Fibroblast of skin of left quadriceps (primary cell): Measurements from ENCODE around the gene ADAM8.
"Not testable (repeated sequence)": the region's sequence is repeated elsewhere in the genome, so short reads cannot be mapped to it uniquely, and the experiment has no call there.

Source experiments
- DNase-seq, 2 experiments: peaks; one replicate each; pipeline ENCODE4 v3.0.0-alpha.2; 2013; ENCODE audit warnings: low read depth in 2 of 2

ADAM8 gene

DNA sequence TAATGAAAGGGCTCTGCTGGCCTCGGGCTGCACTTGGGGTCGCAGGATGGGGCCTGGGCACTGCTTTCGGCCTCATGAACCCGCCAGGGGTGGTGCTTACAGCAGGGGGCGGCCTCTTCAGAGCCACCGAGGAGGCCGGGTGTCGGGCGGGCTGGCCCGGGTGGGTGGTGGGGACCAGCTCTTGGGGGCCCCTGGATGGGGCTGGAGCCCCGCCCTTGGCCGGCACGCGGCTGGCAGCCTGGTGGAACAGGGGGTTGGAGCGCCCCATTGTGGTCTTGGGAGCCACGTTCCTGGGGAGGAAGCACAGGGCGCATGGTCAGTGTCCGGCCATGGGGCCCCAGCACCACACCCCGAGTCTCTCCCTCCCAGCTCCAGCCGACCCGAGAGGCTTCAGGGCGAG, 8.8 kb downstream of the ADAM8 start:
- DNase-seq: no peak

DNA sequence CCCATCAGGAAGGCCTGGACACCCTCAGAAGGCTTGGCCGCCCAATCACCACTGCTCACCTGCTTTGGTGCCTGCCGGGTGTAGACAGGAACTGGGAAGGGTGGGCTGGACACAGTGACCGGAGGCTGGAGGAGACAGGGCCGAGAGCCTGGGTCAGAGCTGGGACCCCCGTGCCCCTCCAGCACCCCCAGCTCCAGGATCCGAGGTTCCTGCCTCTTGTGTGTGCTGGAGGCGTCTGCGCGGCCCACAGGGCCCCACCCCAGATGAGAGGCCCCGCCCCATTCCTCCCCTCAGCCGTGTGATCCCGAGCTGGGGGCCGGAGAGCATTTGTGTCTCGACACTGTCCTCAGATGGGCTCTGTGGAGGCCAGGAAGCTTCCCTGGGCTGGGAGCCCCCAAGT, 9.4 kb downstream of the ADAM8 start:
- DNase-seq: no peak

DNA sequence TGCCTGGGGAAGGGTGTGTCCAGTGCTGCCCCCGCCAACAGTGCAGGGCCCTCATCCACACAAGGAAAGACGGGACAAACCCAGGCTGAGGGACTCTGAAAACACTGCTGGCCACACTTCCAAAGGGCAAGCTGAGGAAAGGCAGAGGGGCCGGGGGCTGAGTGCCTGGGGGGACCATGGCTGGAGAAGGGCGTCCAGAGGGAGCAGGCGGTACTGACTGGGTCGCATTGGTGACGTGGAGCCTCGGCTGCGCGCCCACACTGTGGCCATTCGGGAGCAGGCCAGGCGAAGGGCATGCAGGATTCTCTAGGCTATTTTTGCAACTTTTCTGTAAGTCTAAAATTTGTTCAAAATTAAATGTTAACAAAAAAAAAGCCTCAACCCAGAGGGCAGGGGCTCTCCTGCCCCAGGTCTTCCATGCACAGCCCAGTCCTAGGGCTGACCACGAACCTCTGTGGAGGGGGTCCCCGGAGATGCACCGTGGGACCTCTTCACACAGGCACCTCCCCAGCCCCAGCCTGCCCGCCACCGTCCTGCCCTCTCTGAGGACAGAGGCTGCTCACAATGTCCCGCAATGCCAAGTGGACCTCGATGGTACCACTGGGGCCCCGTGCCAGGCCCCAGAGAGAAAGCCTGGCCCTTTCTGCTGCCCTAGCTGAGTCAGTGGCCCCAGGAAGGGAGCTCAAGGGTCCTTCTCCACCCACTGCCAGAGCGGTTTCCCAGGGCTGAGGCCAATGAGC, 10.4 kb downstream of the ADAM8 start:
- no peak for DNase-seq

GRCh38 chr10:133265052-133265451, 11.6 kb downstream of the ADAM8 start:
- DNase-seq: not testable (repeated sequence)

GRCh38 chr10:133264461-133264860, 12.2 kb downstream of the ADAM8 start:
- no peak for DNase-seq

DNA sequence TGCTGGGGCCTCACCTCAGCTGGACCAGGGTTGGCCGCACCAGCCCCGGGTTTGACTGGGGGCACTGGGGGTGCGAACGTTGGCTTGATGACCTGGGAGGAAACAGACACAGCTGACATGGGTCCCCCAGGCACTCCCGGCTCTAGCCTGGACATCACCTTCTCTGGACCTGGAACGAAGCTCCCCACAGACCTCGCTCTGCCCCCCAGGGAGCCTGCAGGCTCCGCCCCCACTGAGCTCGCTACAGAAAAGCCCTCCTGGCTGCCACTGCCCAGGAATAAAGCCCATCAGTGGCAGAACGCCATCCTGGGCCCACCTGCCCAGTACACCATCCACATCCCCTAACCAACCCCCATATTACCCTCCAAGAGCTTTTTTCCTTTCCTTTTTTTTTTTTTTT, 13.0 kb downstream of the ADAM8 start:
- DNase-seq: no peak

- DNase-seq: no peak
These were observed 14.0 kb downstream of the ADAM8 start for GRCh38 chr10:133262696-133263095.

DNA sequence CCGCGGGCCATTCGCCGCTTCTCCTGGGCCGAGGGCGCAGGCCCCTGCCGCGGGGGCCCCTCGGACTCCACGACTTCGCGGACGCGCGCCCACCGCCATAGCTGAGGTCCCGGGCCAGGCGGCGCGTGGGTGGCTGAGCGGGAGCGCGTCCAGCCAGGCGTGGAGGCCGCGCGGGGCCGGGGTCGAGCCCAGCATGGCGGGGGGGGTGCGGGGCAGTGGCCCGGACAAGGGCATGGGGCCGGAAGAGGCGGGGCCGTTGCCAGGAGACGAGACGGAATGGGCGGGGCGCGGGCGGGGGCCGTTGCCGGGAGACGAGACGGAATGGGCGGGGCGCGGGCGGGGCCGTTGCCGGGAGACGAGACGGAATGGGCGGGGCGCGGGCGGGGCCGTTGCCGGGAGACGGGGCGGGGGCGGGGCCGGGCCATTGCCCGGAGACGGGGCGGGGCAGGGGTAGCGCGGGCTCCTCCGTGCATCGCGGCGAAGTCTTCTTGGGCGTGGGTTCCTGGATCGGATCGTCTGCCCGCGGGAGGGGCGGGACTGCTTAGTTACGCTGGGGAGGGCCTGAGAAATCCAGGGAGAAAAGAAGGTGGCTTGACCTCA, 14.8 kb downstream of the ADAM8 start:
- peak; percentile 20 to 33 for DNase-seq

DNA sequence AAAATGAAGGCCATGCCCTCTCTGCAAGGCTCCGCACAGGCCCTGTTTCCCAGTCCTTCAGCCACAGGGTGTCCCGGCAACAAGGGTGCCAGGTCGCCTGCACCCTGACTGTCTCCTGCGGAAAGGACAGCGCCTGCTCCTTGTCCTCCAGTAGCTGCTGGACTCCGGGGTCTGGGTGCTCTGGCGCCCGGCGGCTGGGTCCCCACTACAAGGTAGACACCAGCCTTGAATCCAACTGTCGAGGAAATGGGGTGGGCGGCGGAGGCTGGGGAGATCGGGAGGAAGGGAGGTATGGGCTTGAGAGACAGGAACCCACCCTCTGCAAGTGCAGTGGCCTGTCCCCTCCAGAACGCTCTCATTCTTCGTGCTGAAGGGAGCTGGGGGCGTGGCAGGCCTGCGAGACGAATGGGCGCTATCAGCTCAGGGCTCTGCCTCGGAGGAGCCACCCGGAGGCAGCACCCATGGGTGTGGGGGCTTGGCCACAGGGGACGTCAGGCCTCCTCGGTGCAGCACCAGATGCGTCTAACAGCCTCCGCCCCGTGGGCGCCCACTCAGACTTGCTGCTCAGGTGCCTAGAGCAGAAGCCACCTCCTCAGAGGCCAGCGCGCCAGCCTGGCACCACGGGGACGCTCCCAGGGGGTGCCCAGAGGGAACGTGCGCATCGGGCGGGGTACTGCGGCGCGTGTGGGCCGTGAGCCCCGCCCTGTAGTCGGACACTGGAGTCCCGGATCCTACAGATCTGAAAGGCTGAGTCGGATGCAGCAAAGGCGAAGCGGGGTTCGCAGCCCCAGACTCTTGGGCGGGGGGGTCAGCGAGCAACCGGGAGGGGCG, 15.6 kb downstream of the ADAM8 start:
- no peak for DNase-seq

- DNase-seq: no peak
These were observed 17.1 kb downstream of the ADAM8 start for GRCh38 chr10:133259602-133259989.

DNA sequence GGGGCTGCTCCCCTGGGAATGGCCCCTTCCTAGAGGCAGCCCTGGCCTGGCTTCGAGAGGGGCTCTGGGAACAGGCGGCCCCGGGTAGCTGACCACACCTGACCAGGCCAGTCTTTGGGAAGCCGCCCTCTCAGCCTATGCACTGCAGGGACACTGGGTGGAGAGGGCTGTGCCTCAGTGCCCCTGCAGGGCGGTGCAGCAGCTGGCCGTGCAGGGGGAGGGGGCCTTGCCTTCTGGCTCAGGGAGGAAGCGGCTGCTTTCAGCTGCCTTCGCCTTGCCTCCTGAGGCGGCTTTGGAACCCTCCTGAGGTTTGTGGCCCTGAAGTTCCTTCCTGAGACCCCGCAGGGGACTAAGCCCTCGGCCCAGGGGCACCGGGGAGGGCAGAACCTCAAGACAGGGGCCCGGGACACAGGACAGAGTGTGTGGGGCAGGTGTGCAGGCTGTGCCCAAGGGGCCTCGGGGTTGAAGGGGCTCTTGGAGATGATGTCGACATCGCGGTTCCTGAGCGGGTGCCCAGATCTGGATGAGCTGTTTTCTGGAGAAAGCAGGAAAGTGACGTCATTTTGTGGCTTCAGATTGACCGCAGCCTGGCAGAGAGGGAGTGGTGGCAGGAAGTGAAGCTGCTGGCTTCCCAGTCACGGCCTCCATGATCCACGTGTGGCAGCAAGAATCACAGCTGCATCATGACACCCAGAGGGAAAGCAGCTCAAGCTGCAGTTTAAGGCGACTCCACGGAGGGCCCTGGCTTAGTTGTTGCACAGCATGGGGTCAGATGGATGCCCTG, 17.7 kb downstream of the ADAM8 start:
- DNase-seq: peak; percentile 91 to 92

GRCh38 chr10:133258066-133258817, 18.4 kb downstream of the ADAM8 start:
- DNase-seq: no peak

GRCh38 chr10:133257489-133258065, 19.1 kb downstream of the ADAM8 start:
- no peak for DNase-seq

GRCh38 chr10:133255323-133255722, 21.3 kb downstream of the ADAM8 start:
- no peak for DNase-seq

GRCh38 chr10:133254421-133255120, 22.1 kb downstream of the ADAM8 start:
- no peak for DNase-seq

DNA sequence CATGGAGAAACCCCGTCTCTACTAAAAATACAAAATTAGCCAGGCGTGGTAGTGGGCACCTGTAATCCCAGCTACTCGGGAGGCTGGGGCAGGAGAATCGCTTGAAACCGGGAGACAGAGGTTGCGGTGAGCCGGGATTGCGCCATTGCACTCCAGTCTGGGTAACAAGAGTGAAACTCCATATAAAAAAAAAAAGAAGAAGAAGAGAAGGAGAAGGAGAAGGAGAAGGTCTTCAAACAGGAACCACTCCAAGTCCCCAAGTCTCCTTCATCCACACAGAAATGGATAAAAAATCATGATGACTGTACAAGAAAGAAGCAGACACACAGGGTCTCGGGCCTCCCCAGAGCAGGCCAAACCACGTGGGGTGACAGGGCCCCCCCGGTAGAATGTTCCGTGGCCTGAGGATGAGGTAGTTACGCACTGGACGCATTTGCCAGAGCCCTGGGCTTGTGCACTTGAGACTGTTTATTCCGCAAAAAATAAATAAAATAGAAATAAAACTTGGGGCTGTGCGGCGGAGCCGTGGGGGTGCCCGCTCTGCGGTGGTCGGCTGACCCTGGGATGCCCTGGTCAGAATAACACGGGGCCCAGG, 23.2 kb downstream of the ADAM8 start:
- DNase-seq: no peak

DNA sequence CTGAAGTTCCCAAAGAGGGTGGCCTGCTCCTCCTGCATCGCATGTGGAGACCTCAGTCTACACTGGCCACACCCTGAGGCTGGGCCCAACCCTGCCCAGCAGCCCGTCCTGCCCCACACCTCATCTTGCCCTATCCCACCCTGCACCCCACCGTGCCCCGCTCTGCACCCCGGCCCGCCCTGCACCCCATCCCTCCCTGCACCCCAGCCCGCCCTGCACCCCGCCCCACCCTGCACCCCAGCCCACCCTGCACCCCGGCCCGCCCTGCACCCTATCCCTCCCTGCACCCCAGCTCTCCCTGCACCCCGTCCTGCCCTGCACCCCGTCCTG, 24.5 kb downstream of the ADAM8 start:
- DNase-seq: no peak

DNA sequence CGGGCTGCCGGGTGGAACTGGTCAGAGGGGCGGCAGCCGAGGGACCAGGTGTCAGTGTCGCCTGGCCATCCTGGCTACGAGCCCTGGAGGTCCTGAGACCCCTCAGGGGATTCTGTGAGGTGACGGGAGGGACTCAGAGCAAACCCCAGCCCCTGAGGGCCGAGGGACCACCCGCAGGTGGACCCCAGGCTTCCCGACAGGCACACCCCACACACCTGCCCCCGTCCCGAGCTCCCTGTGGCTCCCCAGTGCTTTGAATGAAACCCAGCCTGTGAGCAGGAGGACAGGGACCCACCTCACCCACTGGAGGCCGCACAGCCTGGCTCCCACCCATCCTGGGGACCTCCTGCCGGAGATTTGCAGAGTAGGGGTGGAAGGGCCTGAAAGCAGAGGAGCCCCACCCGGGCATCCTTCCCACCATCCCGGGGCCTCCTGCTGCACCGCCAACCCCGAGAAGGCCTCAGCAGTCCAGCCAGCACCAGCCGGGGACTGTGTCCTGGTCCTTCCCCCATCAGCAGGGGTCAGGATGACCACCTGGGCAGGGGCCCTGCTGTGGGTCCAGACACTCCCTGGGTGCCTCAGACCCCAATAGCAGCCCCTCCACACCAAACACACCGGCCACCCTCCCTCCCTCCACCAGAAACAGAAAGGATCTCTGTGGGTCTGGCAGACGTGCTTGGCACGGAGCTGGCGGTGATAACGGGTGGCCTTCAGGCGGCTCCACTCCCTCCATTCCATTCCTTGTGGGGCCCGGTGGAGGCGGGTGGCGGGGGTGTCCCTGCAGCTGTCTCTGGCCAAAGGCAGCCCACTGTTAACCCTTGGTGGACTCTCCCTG, 25.1 kb downstream of the ADAM8 start:
- no peak for DNase-seq
